ENCODE measurements around the gene KICS2.
"Not testable (repeated sequence)": the region's sequence is repeated elsewhere in the genome, so short reads cannot be mapped to it uniquely, and the experiment has no call there.

The KICS2 gene

DNA sequence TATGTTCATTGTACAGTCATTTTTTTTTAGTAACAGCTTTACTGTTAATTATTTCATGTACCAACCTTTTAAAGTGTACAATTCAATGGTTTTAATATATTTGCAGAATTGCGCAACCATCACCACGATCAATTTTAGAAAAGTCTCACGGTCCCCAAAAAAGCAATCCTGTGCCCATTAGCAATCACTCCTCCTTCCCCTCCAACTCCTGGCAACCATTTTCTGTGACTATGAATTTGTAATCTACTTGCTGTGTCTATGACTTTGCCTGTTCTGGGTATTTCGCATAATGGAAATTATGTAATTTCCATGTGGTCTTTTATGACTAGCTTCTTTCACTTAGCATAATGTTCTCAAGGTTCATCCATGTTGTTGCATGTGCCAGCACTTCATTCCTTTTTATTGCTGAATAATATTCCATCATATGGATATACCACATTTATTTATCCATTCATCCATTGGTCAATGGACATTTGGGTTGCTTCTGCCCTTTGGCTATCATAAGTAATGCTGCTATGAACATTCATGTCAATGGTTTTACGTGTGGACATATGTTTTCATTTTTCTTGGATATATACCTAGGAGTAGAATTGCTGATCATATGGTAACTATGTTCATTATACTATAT, 9.9 kb downstream of the KICS2 start:
- DNase-seq, result no peak

DNA sequence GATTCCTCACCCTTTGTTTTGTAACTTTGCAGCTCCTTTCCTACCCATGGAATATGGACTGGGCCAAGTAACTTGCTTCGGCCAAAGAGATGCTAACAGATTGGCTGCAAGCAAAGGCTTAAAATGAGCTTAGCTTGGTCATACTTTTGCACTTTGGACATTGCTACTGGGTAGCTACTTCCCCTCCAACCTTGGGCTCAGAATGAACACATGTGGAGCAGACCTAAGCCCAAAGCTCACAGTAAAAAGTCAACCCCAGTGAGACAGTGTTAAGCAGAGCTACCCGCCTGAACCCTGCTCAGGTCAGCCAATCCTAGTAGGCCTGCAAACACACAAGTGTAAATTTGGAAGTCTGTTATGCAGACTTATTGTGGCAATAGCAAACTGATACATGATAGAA, 14.6 kb downstream of the KICS2 start:
- no peak for DNase-seq

DNA sequence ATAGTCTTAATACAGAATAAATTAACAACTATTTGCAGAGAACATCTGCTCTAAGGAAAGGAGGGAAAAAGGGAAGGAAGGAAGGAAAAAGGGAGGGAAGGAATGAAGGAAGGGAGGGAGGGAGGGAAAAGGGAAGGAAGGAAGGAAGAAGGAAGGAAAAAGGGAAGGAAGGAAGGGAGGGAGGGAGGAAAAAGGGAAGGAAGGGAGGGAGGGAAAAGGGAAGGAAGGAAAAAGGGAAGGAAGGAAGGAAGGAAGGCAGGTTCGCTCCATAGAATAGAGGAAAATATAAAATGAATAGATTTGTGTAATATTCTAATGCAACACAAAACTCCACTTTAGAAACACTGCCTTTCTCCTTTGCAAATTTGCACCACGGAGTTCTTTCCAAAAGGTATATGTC, 16.6 kb downstream of the KICS2 start:
- DNase-seq, result no peak

DNA sequence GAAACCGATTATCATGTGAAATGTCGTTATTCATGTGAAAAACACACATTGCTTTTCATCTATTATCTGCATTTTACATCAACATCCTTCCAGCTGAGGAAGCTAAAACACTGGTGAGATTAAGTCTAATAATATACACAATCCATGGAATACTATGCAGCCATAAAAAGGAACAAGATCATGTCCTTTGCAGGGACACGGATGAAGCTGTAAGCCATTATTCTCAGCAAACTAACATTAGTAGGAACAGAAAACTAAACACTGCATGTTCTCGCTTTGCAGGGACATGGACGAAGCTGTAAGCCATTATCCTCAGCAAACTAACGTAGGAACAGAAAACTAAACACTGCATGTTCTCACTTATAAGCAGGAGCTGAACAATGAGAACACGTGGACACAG, 18.3 kb downstream of the KICS2 start:
- DNase-seq, result no peak

DNA sequence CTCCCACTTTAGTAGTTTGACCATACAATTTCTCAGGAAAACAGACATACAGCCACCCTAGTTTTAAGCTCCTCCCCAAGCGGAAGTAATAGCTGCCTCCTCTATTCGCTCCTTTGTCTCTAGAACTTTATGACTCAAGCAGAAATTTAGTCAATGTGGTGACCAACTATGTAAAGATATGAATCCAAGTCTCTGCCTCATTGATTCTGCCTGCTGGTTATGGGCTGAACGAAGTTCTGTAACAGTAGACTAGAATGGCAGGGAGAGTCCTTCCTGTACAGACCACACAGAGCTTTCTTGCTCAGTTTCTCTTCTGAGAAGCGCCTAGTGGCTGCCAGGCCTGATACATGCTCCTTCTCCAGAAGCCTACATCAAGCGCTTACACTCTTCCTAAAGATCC, 19.1 kb downstream of the KICS2 start:
- no peak for DNase-seq

DNA sequence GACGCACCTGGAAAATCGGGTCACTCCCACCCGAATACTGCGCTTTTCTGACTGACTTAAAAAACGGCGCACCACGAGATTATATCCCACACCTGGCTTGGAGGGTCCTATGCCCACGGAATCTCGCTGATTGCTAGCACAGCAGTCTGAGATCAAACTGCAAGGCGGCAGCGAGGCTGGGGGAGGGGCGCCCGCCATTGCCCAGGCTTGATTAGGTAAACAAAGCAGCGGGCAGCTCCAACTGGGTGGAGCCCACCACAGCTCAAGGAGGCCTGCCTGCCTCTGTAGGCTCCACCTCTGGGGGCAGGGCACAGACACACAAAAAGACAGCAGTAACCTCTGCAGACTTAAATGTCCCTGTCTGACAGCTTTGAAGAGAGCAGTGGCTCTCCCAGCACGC, 26.3 kb downstream of the KICS2 start:
- DNase-seq, result not testable (repeated sequence)

DNA sequence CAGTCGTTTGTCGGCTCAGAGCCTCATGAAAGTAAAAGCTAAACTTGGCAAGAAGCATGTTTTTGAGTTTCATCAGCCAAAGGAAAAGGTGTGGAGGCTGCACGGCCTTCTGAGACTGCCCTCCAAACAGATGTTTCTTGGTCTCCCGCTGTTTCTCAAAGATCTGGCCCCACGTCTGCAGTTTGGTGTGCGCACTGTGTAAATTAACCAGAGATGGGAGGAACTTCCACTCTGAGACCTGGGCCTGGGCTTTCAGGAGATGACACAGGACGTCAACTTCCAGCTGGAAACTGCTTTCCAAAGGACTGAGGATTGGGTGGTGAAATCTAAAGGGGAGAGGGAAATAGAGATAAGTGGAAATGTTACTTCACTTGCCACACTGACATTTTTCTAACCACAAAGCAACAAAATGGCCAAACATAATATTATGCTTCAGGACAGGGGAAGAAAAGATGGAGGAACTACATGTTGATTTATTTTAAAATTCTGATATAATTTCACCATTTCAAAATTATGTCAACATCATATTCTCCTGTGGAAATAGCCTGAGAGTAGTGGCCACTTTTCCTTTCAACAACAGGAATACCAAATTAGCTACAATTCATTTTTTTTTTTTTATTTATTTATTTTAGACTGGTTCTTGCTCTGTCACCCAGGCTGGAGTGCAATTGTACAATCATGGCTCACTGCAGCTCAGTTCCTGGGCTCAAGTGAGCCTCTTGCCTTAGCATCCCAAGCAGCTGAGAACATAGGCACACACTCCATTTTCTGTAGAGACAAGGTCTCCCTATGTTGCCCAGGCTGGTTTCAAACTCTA, 27.6 kb downstream of the KICS2 start:
- no peak for DNase-seq

DNA sequence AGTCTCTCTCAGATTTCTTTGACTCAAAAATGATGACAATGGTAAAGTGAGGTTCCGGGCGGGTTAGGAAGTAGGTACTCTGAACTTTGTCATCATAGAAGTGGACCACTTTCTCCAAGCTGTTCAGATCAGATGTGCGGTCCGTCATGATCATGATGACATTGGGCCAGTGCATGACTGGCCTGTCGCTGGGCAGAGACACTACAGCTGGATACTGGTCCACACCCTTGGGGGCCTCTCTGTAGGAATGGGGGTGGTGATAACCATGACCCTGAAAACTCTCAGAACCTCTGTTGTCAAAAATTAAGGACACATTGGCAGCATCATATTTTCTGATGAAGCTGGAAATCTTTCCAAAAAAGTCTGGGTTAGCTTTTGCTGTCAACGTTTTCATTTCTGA, 28.2 kb downstream of the KICS2 start:
- no peak for DNase-seq

DNA sequence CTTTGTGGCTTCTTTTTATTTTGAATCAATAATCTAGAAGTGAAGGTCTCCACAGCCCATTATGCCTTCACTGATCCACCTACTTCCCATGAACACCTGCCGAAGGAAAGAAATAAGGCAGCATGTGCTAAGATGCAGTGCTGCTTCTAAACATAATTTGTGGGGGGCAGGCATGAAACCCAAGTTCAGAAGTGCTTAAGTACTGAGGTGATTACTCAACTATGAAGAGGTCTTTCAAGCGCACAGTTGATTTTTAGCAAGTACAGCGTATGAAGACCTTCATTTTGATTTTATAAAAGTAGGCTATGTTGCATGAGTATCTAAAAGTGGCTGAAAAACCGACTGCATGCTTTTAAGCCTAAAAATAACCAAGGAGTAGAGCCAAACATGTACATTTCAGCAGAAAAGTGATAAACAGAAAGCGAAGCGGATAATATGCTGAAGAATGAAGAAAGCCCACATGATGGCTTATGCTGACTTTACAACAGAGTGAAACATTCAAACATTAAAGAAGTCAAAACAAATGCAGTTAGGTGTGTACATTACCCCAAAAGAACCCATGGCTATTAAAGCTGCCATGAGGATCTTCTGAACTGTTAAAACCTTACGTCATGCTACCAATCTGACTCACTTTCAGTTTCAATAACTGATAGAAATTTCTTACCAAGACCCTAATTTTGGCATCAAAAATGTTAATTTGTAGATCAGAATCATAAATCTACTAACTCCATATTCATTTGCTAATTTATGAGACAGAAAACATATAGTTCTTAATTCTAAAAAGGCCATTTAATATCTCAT, 29.3 kb downstream of the KICS2 start:
- DNase-seq, result no peak

DNA sequence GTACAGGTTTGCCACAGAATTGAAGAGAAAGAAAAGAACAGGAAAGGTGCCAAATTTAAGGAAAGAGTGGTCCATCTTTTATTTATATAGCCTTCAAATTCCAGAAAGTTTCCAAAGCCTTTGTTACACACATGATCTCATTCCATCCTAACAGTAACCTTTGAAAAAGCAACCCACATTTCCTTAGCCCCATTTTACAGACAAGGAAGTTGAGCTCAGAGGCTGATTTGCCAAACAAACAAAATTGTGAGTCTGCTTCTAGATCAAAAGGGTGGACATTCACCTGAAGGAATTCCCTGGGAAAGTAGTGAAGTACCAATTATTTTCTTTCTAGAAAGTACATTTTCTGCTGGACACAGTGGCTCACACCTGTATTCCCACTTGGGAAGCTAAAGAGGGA, 32.0 kb downstream of the KICS2 start:
- DNase-seq, result no peak

DNA sequence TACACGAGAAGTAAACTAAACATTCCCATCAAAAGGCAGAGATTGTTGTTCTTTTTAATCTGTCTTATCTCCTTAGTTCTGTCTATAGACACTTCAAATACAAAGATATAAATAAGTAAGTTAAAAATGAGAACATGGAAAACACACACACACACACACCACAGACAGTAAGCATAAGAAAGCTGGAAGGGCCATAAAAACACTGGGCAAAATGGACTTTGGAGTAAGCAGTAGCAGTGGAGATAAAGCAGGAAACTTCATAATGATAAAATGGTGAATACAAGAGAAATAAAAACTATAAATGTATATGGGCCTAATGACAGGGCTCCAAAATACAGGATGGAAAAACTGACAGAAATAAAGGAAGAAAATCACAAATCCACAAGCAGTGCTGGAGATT, 32.6 kb downstream of the KICS2 start:
- DNase-seq, result no peak

DNA sequence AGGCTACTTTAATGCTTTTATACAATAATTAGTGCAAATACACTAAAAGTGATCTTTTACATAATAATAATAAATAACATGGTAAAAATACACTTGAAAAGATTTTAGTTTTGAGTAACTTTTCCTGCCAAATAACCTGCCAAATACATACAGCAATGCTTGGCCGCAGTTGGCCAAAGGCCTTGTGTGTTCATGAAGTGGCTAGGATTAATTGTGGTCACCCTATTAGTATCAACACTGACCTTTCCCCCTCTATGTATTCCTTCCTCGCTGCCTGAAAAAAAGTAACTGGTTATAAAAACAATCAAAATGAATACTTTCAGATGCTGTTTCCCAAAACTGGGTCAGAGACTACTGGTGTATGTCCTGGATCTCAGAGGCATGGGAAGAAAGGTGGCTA, 34.3 kb downstream of the KICS2 start:
- no peak for DNase-seq

DNA sequence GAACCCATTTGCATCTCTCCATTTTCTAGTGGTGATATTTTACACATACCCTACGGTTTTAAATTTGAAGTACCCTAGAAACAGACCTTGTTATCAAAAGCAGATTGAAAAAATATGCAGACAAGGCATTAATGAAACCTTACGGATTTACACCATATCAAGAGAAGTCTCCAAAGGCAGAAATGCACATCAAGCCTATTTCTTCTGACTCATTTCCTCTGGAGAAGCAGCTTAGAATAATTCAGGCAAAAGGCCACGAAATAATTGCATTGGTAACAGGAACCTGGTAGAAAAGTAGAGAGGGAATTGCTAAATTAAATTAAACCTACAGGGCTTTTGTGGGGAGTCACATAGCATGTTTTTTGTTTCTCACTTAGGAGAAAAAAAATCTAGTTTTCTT, 34.7 kb downstream of the KICS2 start:
- DNase-seq, result no peak

DNA sequence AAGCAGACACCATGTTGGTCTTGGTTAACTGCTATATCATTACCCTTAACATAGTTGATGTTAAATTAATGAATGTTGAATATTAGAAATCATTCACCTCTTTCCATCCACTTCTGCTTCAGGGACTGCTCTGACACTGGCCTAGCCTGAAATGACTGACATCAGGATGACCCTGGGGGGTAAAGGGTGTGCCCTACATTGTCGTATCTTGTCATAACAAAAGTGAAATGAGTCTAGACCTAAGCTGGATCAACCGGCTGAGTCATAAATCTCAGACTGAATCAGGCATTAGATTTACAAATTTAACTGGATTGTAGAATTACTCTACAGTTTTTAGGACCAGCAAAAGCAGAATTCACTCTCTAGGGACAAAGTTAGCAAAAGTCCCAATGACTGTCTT, 35.3 kb downstream of the KICS2 start:
- DNase-seq, result no peak

DNA sequence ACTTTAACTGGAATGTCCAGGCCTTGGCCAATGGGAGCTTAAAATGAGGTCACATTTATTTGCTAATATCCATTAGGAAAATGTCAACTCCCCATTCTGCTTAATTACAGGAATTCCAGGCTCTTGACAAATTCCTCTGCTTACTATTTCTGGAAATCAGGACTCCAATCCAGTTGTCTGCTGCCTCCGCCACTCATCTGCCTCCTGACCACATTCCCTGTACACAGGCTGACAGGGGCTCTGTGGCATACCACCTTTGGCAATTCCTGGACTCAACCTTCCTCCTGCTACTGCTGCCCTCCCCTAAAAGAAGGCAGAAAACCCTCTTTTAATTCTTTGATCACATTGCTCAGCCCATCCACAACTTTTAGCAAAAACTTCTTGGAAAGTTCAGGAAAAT, 37.9 kb downstream of the KICS2 start:
- no peak for DNase-seq

DNA sequence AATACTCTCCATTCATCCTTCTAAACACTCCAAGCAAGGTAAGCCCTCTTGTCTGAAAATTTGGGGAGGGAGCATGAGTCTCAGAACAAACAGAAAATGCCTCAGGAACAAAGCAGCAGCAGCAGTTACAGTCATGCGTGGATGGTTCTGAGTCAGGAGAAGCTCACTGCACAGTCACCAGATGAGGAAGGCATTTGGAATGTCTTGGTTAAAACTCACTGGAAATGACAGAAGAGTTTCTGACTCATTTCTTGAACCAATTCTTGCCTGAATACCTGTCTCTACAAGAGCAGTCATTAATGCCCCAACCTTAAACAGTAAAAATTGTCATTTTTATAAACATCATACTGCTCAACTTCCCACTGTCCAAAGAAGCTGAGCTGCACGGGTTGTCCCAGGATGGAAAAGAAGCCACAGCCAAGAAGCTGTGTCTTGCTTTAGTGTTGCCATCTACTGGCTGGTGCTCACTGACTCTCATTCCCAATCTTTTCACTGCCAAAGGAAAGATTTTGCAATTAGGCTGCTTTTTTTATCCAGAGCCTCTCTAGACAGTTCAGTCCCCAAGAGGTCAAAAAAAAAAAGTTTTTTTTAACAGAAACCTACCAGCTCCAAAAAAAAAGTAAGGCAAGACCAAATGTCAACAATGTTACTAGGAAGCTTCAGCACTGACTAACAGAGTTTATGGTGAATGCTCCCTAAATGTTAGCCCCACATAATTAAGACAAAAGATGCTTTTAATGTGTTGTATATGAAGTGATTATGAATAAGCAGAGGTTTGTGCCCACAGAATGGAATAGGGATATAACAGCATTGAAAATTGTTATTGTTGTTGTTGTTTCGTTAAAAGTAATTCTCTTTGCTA, 40.4 kb downstream of the KICS2 start:
- DNase-seq, result peak; percentile 38

DNA sequence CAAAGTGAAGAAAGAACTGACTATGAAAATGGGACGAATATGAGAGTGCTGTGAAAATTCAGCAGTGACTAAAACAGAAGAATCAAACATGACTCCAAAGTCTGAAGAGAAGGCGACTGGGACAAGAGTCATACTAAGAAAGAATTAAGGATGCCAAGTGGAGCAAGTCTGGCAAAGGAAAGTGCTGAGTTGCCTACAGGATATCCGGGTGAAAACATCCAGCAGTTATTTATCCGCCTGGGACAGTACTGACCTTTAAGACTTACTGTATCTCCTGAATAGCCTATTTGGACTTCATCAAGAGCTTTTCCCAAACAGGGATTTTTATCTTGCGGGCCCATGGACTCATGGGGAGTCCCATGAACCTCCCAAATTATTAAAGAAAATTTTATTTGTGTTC, 41.1 kb downstream of the KICS2 start:
- no peak for DNase-seq

DNA sequence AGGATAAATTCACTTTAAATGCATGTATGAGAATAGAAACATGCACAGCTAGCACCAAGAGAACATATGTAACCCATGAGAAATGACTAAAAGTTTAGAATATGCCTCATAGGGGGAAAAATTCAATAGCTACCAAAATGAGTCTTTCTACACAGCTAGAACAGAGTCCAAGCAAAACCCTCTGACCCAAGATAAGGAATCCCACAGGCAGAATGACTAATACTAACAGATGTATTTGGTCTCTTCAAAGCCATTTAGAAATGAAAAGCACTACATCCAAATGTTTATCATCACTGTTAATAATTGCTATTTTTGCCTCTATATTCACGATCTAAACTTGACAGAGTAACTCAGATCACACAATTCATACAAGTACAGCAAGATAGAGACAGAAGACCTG, 44.0 kb downstream of the KICS2 start:
- no peak for DNase-seq

DNA sequence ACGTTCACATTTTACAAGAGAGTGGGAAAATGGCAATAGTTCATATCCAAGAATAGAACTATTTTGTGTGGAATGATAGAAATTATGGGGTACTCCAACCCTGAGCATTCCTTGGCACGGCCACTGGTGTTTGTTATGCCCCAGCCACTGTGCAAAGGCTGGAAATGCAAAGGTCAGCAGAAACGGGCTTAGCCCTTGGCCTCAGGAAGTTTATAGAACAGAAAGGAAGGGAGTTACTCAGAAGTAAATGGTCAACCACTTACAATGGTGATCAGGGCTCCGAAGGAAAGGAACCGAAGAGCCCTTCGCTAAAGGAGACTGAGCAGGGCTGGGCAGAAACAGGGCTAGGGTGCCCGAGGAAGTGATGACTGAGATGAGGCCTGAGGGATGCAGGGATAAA, 45.1 kb downstream of the KICS2 start:
- DNase-seq, result no peak

DNA sequence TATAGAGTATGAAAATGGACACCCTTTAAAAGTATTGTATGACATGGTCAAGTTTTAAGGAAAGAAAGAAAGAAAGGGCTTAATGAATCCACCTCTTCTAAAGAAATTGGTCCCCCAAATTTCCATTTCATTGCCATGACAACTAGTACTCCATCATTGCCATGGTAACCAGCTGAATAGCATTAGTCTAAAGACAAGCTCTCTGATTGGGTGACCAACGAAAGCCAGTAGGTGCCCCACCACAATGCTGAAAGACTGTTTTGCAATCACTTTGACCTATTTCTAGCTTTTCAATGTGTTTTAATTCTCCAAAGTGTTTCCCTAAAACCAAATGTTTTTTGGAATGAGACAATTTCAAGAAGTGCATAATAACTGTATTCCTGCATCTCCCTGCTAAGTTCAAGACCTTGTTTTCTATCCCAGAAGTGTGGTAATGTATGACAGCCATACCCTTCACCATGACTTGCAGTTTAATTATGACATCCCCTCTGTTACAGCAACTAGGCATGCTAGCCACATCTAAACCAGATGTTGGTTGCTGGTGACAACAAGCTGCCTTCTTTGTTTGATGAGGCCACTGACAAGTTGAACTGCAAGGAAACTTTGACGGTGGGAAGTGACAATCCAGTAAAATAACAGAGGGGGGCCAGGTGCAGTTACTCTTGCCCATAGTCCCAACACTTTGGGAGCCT, 46.7 kb downstream of the KICS2 start:
- DNase-seq, result no peak

DNA sequence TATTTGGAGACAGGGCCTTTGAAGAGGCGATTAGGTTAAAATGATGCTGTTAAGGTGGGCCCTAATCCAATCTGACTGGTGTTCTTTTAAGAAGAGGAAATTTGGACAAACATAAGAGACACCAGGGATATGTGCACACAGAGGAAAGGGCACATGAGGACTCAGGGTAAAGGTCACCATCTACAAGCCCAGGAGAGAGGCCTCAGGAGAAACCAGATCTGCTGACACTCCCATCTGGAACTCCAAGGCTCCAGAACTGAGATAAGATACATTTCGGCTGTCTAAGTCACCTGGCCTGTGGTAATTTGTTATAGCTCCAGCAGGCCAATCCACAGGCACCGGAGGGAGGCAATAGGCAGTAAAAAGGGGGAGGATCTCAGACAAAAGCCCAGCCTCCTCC, 48.6 kb downstream of the KICS2 start:
- DNase-seq, result no peak
